Keratinocyte (primary cell): ENCODE data around the gene POLD3. TPM values are rescaled to one million over a fixed set of nuclear protein-coding genes. Genes with fewer than 3 reads are reported as not detected.

Experiments used
- DNase-seq: peaks from one replicate; pipeline ENCODE4 v3.0.0-alpha.2; 2011; ENCODE audit warnings: low read depth, missing footprints, low spot score
- FAIRE-seq: peaks from 2 replicates; lab custom pipeline; 2011; peaks lifted over from hg19 to GRCh38; lab: Jason Lieb, UNC
- H2AFZ ChIP-seq: 2 replicates; pipeline ENCODE4 v1.6.0; 2012; ENCODE audit warnings: low read length, control low read depth, inconsistent platforms; ENCODE audit not compliant: control insufficient read depth
- H3K27ac ChIP-seq: 2 replicates; pipeline ENCODE4 v1.5.1; 2011; ENCODE audit warnings: low read length; ENCODE audit not compliant: control insufficient read depth, insufficient read depth
- H3K27me3 ChIP-seq: 3 replicates; pipeline ENCODE4 v1.6.0; 2011; ENCODE audit warnings: low read length; ENCODE audit not compliant: control insufficient read depth, insufficient read depth; ENCODE audit errors: extremely low read depth
- H3K36me3 ChIP-seq, 2 experiments: 2 replicates in 1 of 2; 3 replicates in 1 of 2; pipeline ENCODE4 v1.5.1; 2011; ENCODE audit warnings: low read length in 2 of 2, mild to moderate bottlenecking in 1 of 2; ENCODE audit not compliant: control insufficient read depth in 2 of 2, insufficient read depth in 2 of 2; ENCODE audit errors: extremely low read depth in 1 of 2
- H3K4me1 ChIP-seq: 3 replicates; pipeline ENCODE4 v1.5.1; 2011; ENCODE audit warnings: low read length; ENCODE audit not compliant: control insufficient read depth, insufficient read depth; ENCODE audit errors: extremely low read depth
- H3K4me2 ChIP-seq: 3 replicates; pipeline ENCODE4 v1.6.0; 2011; ENCODE audit warnings: low read depth, low read length; ENCODE audit not compliant: control insufficient read depth, insufficient read depth; ENCODE audit errors: extremely low read depth
- H3K4me3 ChIP-seq, 3 experiments: fragments of 200-600 bp in 1 of 3; sonication (generic) in 1 of 3; 2 replicates in 2 of 3; 3 replicates in 1 of 3; pipeline ENCODE4 v1.5.1; 2011 to 2016; ENCODE audit warnings: low read length in 3 of 3, mild to moderate bottlenecking in 3 of 3, control low read depth in 2 of 3, inconsistent platforms in 1 of 3, low read depth in 1 of 3, mixed read lengths in 1 of 3, mixed run types in 1 of 3, moderate library complexity in 1 of 3; ENCODE audit not compliant: control insufficient read depth in 2 of 3, insufficient read depth in 2 of 3; ENCODE audit errors: extremely low read depth in 1 of 3
- H3K79me2 ChIP-seq: 2 replicates; pipeline ENCODE4 v1.6.0; 2012; ENCODE audit warnings: low read length; ENCODE audit not compliant: control insufficient read depth, insufficient read depth
- H3K9ac ChIP-seq: 3 replicates; pipeline ENCODE4 v1.6.0; 2011; ENCODE audit warnings: low read length; ENCODE audit not compliant: control insufficient read depth, insufficient read depth; ENCODE audit errors: extremely low read depth
- H3K9me1 ChIP-seq: 3 replicates; pipeline ENCODE4 v1.6.0; 2011; ENCODE audit warnings: low read length; ENCODE audit not compliant: control insufficient read depth, insufficient read depth; ENCODE audit errors: extremely low read depth
- H3K9me3 ChIP-seq: 2 replicates; pipeline ENCODE4 v1.5.1; 2012; ENCODE audit warnings: low read depth, low read length; ENCODE audit not compliant: control insufficient read depth
- H4K20me1 ChIP-seq: 3 replicates; pipeline ENCODE4 v1.6.0; 2011; ENCODE audit warnings: low read length; ENCODE audit not compliant: control insufficient read depth, insufficient read depth; ENCODE audit errors: extremely low read depth
- CTCF ChIP-seq, 3 experiments: IDR thresholded peaks in 1 of 3; conservative IDR thresholded peaks in 1 of 3; optimal IDR thresholded peaks in 1 of 3; 2 replicates in 2 of 3; 3 replicates in 1 of 3; pipeline versions ENCODE3 to v1.5.1; 2011; ENCODE audit warnings: low read length in 3 of 3, mild to moderate bottlenecking in 3 of 3, moderate library complexity in 2 of 3, control low read depth in 1 of 3, inconsistent platforms in 1 of 3; ENCODE audit not compliant: insufficient read depth in 2 of 3; ENCODE audit errors: extremely low read depth in 1 of 3
- EZH2 ChIP-seq: IDR thresholded peaks from one replicate; pipeline ENCODE4 v1.6.1; 2012; ENCODE audit warnings: inconsistent platforms, mild to moderate bottlenecking, low read length, moderate library complexity
- dilution Hi-C: fragments of 300-500 bp; cut with MboI; formaldehyde crosslinking; loops from one replicate; pipeline ENCODE4 v1.7.0; 2020; ENCODE audit warnings: low sequenced_read_pairs; ENCODE audit not compliant: extremely low pct_ligation_motif_present
- polyA plus RNA-seq, 5 experiments: library from polyadenylated mRNA; depleted of rRNA in 3 of 5; stranded (reverse) in 3 of 5; stranded (forward) in 1 of 5; unstranded in 1 of 5; fragments of >200 nt; gene quantifications; 1 replicate in 1 of 5; 2 replicates in 3 of 5; 3 replicates in 1 of 5; pipeline versions ENCODE4 v1.2.1 to v1.2.3, GENCODE V29; 2011 to 2012; ENCODE audit warnings: missing spikeins in 2 of 5, low read depth in 1 of 5, low replicate concordance in 1 of 5

POLD3 gene
- polyA plus RNA-seq, 1 donor (not counting 4 experiments of a cell fraction or from before 2014, with no cell fraction given) = 16.7 TPM

GRCh38 chr11:74559110-74559933 is 33.1 kb upstream of the POLD3 start:
- Histone ChIP-seq H3K4me3 (no peak overlapping the region), H3K27me3 (no peaks in the 10 kb centered on the region), H3K9me3 (no peaks in the 10 kb centered on the region), H3K4me1 (no peaks in the 10 kb centered on the region), H3K27ac (no peak overlapping the region), H3K9ac (no peak overlapping the region), H3K36me3 (no peaks in the 10 kb centered on the region), H3K79me2 (no peaks in the 10 kb centered on the region), H3K9me1 (no peaks in the 10 kb centered on the region), H2AFZ (no peak overlapping the region), H3K4me2 (no peak overlapping the region), H4K20me1 (no peaks in the 10 kb centered on the region)
- FAIRE-seq = no peak
- TF ChIP-seq CTCF (optimal IDR thresholded peaks at IDR 0.05 in 1 of 3, IDR thresholded peaks at IDR 0.05 in 1 of 3, conservative IDR thresholded peaks at IDR 0.05 in 1 of 3; ENCODE audit: extremely low read depth in 1 of 3, insufficient read depth in 2 of 3, low read length in 3 of 3) (no peak), EZH2 (no peak)
- dilution Hi-C loops = loop anchor here (25.0 kb wide), 1 partner anchor 297 kb away; no protein-coding TSS in a partner anchor
- DNase-seq = no peak

GRCh38 chr11:74559934-74560309 is 32.5 kb upstream of the POLD3 start:
- Histone ChIP-seq H2AFZ (no peak overlapping the region), H3K4me2 (no peak overlapping the region), H3K27ac (no peak overlapping the region), H3K4me3 (no peak overlapping the region), H3K27me3 (no peaks in the 10 kb centered on the region), H3K36me3 (no peaks in the 10 kb centered on the region), H3K79me2 (no peaks in the 10 kb centered on the region), H3K9ac (no peak overlapping the region), H3K4me1 (no peaks in the 10 kb centered on the region), H3K9me3 (no peaks in the 10 kb centered on the region), H3K9me1 (no peaks in the 10 kb centered on the region), H4K20me1 (no peaks in the 10 kb centered on the region)
- dilution Hi-C loops = loop anchor here (25.0 kb wide), 1 partner anchor 298 kb away; no protein-coding TSS in a partner anchor
- TF ChIP-seq EZH2 = no peak
- TF ChIP-seq CTCF (optimal IDR thresholded peaks at IDR 0.05 in 1 of 3, IDR thresholded peaks at IDR 0.05 in 1 of 3, conservative IDR thresholded peaks at IDR 0.05 in 1 of 3; ENCODE audit: extremely low read depth in 1 of 3, insufficient read depth in 2 of 3, low read length in 3 of 3) = no peak
- no peak for DNase-seq
- no peak for FAIRE-seq
